NCI-H526 (cell line): ENCODE data around the gene MRPL47.
"Not testable (repeated sequence)": the region's sequence is repeated elsewhere in the genome, so short reads cannot be mapped to it uniquely, and the experiment has no call there.

Experiments
- DNase-seq, 2 experiments: peaks; one replicate each; lab custom pipeline; 2025; lab: John Stamatoyannopoulos, UW

Gene MRPL47

DNA sequence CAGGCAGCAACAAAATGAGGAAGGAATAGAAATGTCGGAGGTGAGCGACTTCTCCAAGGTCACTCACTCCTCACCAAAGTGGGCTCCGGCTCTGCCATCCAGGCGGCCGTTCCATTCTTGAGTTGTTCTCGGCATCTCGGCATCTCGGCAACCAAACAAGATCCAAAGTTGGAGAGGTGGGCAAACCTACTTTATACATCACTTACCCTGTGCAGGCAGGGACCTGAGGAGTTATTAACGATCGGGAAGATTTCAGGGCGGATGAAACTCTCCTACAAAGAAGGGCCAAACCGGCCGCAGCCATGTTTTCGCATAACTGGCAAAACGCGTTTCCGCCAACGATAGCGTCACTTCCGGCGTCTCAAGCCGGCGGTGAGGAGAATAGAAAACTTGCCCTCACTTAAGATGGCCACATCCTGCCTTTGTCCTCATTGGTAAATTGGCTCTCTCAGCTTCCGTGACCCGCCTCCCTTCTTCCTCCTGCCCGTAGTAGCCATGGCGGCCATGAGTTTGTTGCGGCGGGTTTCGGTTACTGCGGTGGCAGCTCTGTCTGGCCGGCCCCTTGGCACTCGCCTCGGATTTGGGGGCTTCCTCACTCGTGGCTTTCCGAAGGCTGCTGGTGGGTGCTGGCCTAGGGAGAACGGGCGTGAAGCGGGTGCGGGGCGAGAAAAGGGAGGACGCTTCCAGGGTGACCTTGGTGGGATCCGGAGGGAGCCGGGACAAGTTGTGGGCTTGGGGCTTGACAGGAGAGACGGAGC lies at the start of gene MRPL47, which contains the start of gene NDUFB5:
TSS of gene MRPL47 (minus strand) at position 318 of the 758 bp plus-strand sequence. CDS start at position 304, 14 bp downstream.
TSS of gene NDUFB5 (plus strand) at position 474 of the 758 bp plus-strand sequence. CDS start at position 496, 22 bp downstream.
- peak; percentile 92 to 97 for DNase-seq

DNA sequence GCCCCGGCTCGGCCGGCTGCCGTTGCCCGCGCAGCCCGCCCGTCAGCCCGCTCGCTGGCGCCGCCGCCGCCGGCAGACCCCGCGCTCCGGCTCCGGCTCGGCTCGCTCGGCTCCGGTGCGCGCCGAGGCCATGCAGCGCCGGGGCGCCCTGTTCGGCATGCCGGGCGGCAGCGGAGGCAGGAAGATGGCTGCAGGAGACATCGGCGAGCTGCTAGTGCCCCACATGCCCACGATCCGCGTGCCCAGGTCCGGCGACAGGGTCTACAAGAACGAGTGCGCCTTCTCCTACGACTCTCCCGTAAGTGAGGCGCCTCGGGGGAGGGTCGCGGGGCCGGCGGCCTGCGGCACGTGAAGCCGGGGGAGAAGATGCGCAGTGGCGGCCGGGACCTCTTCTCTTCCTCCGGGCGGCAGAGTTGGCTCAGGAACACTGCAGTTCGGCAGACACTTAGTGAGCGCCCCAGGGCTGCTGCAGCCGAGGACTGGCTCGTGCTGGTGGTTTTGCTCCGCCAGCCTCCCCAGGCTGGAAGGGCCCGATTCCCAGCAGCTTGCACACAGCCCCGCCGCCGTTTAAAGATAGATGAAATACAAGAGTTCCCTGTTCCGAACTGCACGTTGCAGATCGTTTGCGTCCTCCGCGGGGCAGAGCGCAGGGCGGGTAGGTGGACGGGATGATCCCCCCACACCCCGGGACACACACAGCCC lies 48.8 kb upstream of the MRPL47 start:
- peak; percentile 79 to 89 for DNase-seq

DNA sequence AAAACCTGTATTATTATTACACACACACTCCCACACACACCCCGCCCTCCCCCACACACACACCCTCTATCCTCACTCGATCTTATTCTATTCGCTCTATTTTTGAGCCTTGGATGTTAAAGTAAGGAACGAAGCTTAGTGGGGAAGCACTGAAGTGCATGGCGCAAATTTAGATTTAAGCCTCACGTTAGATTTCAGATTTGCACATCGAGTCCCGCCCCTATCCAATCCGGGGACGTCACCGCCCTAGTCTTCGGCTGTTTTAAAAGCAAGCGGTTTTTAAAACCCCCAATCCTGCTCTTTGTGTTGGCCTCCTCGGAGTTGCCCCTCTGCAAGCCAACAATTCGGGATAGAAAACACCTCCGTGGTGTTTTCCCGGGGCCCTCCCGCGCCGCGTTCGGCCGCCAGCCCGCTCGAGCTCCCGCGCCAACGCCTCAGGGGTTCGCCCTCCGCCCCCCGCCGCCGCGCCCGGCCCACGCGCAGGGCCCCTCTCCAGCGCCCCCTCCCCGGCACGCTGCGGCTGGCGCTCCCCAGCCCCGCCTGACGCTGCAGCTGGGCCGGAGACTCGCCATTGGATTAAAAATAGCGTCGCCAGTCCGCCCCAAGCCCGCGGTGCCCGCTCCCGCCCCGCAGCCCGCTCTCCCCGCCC lies 48.1 kb upstream of the MRPL47 start, which contains the start of gene USP13:
TSS of gene USP13 (plus strand) at position 594 of the 649 bp plus-strand sequence. CDS start 186 bp downstream, outside the sequence.
- peak; percentile 45 to 89 for DNase-seq

- no peak for DNase-seq
These were observed 47.4 kb upstream of the MRPL47 start for GRCh38 chr3:179651687-179652446.

- DNase-seq: no peak
These were observed 41.7 kb upstream of the MRPL47 start for GRCh38 chr3:179646177-179646576.

DNA sequence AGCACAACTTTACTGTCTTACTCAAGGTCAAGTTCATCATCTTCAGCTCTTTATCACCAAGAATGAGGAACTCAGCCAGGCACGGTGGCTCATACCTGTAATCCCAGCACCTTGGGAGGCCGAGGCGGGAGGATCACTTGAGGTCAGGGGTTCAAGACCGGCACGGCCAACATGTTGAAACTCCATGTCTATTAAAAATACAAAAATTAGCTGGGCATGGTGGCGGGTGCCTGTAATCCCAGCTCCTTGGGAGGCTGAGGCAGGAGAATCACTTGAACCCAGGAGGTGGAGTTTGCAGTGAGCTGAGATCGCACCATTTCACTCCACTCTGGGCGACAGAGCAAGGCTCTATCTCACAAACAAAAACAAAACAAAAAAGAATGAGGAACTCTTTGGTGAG lies 39.4 kb upstream of the MRPL47 start:
- DNase-seq: not testable (repeated sequence)

DNA sequence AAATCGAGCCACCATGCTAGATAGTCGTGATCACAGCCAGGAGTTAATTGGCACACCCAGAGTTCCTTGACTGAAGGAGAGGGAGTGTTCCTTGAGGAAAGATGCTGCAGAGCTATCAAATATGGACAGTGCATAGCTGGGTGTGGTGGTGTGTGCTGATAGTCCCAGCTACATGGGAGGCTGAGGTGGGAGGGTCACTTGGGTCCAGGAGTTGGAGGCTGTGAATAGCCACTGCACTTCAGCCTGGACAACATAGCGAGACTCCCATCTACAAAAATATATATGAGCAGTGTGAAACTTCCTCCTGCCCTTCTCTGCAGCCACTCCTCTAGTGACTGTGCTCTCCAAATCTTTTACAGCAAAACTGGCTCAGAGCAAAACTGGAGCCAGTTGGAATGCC lies 38.4 kb upstream of the MRPL47 start:
- no peak for DNase-seq

DNA sequence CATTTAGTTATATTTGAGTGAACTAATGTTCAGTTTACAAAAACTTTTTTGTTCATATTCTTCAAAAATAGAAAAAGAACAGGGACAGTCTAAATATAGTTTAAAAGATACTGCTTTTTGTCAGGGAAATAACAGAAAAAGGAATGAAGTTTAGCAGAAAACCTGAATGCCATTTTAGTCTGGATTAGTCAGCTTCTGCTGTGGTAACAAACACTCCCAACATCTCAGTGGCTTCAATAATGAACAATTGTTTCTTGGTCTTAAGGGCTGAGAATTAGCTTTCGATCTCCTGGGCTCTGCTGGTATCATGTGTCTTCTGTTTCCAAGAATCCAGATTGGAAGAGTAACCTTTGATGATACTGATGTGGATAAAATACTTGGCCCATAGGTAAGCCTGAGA lies 36.0 kb upstream of the MRPL47 start:
- no peak for DNase-seq

DNA sequence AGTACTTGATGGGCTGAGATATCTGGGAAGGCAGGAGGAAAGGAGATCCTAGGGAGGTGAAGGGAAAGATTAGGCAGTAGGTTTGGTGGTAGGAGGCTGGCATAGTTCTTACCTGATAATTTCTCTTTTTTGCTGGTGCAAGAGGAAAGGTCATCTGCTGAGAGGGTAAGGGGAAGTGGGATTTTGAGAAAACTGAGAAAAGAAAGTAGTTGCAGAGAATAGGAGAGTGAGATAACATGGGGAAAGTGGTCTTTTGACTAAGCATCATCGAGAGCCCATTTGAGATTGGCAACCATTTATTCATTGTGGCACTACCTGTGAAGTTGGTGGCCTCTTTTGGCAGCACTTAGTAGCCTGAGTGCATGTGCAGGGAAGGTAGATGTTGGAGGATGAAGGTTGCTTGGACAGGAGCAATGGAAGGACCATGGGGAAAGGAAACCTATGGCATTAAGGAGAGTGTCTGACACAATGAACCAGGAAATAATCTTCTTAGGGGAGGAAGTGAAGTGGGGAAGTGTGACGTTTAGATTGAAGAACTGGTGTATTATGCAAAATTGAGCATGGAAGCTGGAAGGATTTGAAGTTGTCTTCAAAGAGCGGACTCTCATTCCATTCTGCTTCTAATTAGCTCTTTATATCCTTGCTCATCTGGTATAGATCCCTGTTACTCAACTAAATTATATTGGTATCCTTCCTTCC lies 26.5 kb upstream of the MRPL47 start:
- no peak for DNase-seq

- no peak for DNase-seq
These were observed 20.0 kb upstream of the MRPL47 start for GRCh38 chr3:179624451-179624850.

GRCh38 chr3:179622023-179622422 lies 17.6 kb upstream of the MRPL47 start:
- no peak for DNase-seq

DNA sequence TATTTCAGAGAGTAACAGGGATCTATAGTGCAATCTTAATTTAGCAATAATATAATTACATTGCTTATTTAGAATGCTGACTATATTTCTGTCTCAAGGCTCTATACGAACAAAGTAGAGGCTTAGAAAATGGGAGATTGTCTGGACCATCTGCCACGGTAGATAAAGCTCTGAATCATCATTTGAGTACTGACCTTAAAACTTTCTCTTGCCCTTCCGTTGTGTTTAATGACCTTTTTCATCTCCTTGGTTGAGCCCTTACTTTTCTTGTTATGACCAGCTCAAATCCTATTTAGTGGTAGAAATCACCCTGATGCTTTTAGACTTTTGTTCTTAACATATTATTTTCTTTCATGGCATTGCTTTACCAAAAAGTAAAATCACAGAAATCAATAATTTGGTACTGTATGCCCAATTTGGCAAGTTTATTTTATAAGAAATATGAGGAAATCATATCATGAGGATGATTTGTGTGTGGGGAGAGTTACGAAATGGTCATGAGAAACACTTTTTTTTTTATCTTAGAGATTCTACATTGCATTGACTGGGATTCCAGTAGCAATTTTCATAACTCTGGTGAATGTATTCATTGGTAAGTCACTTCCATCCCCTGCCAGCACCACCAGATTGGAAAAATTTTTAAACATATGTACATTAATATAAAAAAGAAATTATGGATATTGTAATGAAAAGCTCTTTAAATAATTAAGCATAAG lies 11.2 kb upstream of the MRPL47 start:
- no peak for DNase-seq

DNA sequence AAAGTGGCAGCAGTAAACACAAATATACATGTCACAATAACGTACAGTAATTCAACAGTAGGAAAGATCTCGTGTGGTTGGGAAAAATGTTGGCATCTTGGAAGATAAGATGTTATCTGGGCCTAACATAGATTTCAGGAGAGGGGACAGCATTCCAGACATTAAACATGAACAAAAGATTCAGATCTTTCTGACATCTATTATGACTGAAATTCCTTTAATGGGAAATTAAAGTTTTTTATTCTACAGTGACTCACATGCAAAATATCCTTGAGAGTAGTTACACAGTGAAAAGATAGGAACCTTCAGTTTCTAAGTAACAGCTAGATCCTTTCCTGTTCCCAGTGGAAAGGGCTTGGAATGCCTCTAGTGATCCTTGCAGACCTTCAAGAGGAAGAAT lies 9.4 kb upstream of the MRPL47 start:
- DNase-seq: no peak

DNA sequence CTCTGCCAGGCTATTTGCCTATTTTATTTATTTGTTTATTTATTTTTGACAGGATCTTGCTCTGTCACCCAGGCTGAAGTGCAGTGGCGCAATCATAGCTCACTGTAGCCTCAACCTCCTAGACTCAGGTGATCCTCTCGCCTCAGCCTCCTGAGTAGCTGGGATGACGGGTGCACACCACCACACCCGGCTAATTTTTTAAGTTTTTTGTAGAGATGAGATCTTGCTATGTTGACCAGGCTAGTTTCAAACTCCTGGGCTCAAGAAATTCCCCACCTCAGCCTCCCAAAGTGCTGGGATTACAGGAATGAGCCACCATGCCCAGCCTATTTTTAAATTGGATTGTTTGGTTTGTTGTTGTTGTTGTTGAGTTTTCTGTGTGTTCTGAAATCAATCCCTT lies 5.6 kb upstream of the MRPL47 start:
- no peak for DNase-seq

DNA sequence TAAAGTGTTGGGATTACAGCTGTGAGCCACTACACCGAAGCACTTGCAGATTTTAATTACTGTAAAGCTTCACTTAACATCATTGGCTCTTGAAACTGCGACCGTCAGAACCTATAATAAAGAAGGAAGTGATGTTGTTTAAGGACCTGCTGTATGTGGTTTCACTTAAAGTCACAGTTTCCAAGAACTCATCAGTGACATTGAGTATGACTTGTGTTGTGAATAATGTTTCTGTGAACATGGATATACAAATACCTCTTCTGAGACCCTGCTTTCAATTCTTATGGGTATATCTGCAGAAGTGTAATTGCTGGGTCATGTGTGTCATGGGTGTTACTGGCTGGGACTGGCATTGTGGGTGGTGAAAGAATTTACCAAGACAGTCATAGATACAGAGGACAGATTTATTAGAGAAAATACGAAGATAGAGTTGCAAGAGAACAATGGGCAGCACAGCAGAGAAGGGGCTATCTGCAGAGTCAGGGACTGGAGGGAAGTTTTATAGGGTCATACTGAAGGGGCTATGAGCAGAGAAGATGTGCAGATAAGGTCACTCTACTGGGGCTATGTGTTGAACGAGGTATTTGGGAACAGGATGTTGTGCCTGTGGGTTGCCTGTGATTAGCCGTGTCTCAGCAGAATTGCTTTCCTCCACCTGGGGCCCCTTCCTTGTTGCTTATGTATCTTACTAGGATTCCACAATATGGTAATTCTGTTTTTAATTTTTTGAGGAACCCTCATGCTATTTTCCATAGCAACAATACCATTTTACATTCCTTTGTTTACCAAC lies 4.7 kb upstream of the MRPL47 start:
- DNase-seq: no peak

- DNase-seq: no peak
These were observed 2.2 kb upstream of the MRPL47 start for GRCh38 chr3:179606534-179607085.

GRCh38 chr3:179603831-179604230 lies 607 bp downstream of the MRPL47 start:
- no peak for DNase-seq

DNA sequence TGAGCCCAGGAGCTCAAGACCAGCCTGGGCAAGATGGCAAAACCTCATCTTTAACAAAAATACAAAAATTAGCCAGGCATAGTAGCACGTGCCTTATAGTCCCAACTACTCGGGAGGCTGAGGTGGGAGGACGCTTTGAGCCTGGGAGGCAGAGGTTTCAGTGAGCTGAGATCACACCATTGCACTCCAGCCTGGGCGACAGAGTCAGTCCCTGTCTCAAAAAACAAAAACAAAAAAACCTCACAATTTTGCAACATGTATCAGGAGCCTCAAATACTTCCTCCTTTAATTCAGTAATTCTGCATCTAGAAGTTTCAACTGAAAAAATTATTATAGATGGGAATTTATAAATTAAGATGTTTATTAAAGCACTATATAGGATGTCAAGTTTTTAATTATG lies 1.1 kb downstream of the MRPL47 start:
- DNase-seq: no peak

GRCh38 chr3:179599531-179599930 lies 4.9 kb downstream of the MRPL47 start:
- no peak for DNase-seq

- no peak for DNase-seq
These were observed 13.1 kb downstream of the MRPL47 start for GRCh38 chr3:179591313-179591712.
